Epithelial cell of prostate (primary cell): ENCODE data around the gene AQP6.
"Not testable (repeated sequence)": the region's sequence is repeated elsewhere in the genome, so short reads cannot be mapped to it uniquely, and the experiment has no call there.

Experiments
- DNase-seq: peaks from one replicate; pipeline ENCODE4 v3.0.0-alpha.2; 2011; ENCODE audit warnings: low read depth, low spot score
- H3K27ac ChIP-seq: fragments of 450-650 bp; 2 replicates; pipeline ENCODE4 v1.5.1; 2017; ENCODE audit warnings: mild to moderate bottlenecking

The AQP6 gene

DNA sequence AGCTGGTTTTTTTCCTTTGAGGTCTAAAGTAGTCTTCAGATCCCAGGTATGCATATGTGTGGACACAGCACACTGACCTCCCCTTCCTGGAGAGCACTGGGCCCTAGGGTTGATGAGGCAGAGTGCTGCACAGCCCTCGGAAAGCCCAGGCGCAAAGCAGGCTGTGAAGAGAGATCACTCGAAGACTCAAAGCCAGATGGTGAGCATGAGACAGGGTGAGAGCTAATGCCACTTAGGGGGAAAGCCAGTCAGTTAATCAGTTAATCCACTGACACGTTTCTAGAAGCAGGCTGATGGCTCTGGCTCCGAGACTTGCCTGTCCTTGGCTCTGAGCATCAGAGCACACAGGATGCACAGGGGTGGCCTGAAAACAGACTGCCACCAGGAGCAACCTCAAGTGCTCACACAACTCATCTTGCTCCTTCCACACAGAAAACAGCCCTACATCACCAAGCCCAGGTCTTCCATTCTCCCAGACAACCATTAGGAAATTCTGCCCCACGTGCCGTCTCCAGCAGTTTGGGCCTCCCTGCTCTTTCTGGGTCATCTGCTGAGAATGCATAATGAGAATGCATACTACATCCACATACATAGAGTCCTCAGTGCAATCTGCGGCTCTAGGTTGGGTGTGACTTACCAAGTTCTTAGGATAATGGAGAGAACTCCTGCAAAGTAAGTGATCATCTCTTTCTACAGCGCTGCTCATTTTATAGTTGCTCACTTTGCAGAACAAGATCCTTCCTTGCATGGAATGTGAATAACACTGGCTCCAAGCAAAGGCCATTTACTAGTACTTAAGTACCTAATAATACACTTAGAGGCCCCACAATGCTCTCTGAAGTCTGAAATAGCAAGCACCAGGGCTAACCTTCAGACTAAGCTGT is 12.0 kb downstream of the AQP6 start:
- no peak overlapping the region for H3K27ac ChIP-seq

GRCh38 chr12:49985981-49986380 is 13.2 kb downstream of the AQP6 start:
- no peak for DNase-seq
- no peak overlapping the region for H3K27ac ChIP-seq

More for the DNA sequence above, 12.0 kb downstream of the AQP6 start:
- no peak for DNase-seq

- DNase-seq, H3K27ac ChIP-seq: not testable (repeated sequence)
Measured at GRCh38 chr12:49986476-49986875, 13.7 kb downstream of the AQP6 start.

DNA sequence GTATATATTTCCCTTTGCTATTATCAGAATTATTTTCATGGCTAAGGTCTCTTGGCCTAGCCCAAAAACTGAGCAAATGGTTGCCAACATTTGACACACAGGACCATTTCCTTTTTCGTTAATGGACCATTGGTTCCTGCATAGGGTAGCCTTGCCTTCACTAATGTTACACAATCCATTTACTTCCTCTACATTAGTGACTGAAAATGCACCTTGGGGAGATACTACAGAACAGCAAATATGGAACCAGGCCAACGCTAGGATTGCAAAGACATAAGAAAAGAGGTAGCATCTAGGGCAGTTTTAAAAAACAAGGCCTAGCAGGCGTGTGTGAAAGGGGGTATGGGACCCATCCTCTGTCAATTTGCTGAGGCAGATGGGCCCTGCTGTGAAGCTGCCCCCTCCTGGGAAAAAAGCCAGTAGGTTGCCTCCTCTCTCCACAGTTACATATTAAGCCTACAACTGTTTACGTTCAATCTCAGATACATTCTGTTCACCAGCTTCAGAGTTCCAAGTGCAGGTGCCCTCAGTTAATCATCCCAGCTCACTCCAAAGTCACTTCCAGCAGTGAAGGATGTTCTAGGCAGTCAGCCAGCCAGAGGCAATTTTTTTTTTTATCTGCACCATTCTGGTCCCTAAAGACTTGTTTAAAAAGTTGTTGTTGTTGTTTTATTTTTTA is 15.0 kb downstream of the AQP6 start:
- H3K27ac ChIP-seq = no peak overlapping the region
- no peak for DNase-seq

DNA sequence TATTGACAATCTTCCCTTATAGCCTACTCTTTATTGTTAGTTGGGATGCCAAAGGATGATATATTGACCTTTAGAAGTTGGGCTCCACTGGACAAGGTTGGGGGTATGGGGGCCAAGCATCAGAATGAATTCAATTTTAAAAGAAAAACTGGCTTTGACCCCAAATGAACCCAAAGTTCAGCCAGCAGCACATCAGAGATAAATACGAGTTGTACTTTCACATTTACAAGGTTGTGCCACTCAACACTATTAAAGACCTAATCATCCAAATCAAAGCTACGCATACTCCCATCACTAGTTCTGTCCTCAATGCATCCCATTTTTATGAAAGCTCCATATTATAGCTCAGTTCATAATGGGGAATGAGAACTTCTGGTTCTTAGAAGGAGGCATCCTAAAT is 16.7 kb downstream of the AQP6 start:
- DNase-seq, H3K27ac ChIP-seq: not testable (repeated sequence)

GRCh38 chr12:49990273-49990672 is 17.5 kb downstream of the AQP6 start:
- no peak for DNase-seq
- no peak overlapping the region for H3K27ac ChIP-seq

GRCh38 chr12:49998453-49998852 is 25.7 kb downstream of the AQP6 start:
- DNase-seq = no peak
- no peak overlapping the region for H3K27ac ChIP-seq

DNA sequence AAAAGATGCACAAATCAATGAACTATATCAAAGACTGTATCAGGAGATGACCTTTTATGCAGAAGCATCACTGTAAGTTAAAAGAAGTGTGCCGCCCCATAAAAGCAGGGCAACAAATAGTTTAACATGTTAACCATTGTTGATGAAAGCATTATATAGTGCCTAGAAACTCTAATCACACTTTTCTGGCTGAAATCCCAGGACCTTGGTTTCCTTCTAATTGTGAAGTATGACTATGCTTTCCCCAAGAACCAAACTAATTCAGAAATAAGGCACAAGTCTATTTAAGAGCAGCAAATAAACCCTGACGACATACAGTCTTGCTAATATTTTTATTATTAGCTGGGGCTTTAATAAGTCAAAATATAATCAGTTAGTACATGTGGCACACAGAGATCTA is 30.8 kb downstream of the AQP6 start:
- no peak overlapping the region for H3K27ac ChIP-seq
- DNase-seq = no peak

- DNase-seq = no peak
Measured at GRCh38 chr12:50004696-50005095, 31.9 kb downstream of the AQP6 start.

GRCh38 chr12:50005175-50005574 is 32.4 kb downstream of the AQP6 start:
- no peak for DNase-seq
- no peak overlapping the region for H3K27ac ChIP-seq

More at GRCh38 chr12:50004696-50005095, 31.9 kb downstream of the AQP6 start:
- H3K27ac ChIP-seq = no peak overlapping the region

- H3K27ac ChIP-seq = no peak overlapping the region
- no peak for DNase-seq
Measured at GRCh38 chr12:50006280-50006679, 33.5 kb downstream of the AQP6 start.

- H3K27ac ChIP-seq = no peak overlapping the region
- no peak for DNase-seq
Measured at GRCh38 chr12:50006754-50007442, 34.2 kb downstream of the AQP6 start.

DNA sequence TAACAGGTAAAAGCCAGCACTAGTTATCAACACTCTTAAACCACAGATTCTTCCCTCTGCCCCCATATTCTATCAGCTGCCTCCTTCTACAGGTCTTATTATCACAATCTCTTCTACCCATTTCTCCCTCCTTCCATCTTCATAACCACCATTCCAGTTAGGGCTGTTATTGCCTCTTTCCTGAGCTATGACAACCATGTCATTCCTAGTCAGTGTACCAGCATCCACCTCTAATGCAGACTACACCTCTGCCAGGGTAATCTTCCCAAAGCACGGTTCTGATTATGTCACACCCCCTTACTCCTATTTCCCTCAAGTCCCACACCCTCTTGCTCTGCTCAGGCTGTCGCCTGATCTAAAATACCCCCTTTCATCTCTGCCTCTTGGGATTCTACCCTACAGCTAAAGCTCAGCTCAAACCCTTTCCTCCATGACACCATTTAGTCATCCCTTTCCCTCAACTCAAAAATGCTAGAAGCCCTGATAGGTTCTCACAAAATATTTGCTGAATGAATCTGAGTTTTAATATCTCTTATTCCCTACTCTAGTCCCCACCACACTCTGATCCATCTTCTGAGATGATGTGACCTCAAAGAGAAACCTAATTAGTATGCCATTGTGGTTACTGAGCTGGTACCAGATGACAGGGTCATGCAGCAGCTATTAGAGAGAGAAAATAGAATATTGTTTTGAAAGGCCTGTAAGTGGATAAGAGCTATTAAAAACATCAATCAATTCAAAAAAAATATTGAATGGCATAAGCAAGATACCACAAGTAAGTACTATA is 40.8 kb downstream of the AQP6 start:
- no peak for DNase-seq
- H3K27ac ChIP-seq = no peak overlapping the region

- H3K27ac ChIP-seq = no peak overlapping the region
- no peak for DNase-seq
Measured at GRCh38 chr12:50014342-50014741, 41.6 kb downstream of the AQP6 start.

- H3K27ac ChIP-seq = no peak overlapping the region
- DNase-seq = peak; percentile 6
Measured at GRCh38 chr12:50016501-50017475, 44.0 kb downstream of the AQP6 start.

DNA sequence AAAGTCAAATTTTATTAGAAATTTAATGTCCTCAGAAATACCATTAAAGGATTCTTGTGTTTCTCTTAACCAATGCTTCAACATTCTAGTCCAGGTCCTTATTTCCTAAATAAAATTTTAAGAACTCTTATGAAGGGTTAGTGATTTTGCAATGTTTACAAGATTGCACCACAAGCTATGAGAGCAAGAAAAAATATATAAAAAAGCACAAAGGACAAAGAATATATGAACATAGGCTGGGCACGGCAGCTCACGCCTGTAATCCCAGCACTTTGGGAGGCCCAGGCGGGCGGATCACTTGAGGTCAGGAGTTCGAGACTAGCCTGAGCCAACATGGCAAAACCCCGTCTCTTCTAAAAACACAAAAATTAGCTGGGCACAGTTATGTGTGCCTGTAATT is 44.9 kb downstream of the AQP6 start:
- no peak overlapping the region for H3K27ac ChIP-seq
- DNase-seq = no peak

DNA sequence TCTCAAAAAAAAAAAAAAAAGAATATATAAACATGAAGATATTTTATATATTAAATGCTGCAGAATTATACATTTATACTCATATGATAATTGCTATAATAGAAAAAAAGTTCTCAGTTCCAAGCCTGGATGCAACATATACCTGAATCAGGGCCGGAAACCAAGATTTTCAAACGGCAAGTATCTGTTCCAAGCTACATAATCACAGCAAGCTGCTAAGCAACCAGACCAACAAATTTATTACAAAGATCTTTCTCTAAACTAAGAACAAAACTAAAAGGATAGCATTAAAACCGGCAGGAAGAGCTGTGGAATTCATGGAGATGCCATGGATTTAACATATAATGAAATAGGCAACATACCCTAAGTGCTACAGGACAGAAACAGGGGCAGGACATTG is 45.4 kb downstream of the AQP6 start:
- DNase-seq = no peak
- no peak overlapping the region for H3K27ac ChIP-seq

DNA sequence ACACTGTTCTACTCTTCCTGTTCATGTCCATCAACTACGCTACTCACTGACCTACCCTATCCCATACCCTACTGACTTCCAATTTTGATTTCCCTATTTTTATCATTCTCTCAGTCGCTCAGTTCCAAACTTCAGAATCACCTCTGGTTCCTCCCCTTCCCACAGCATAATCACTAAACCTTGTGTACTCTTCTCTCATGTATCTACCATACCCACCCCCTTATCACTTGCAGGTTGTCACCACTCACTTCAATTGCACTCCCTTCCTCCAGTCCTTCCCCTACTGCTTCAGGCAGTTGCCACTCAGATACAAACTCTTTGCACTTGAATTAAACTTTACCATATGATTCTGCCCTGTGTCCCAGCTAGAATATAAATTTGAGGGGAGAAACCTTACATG is 46.2 kb downstream of the AQP6 start:
- H3K27ac ChIP-seq = no peak overlapping the region

DNA sequence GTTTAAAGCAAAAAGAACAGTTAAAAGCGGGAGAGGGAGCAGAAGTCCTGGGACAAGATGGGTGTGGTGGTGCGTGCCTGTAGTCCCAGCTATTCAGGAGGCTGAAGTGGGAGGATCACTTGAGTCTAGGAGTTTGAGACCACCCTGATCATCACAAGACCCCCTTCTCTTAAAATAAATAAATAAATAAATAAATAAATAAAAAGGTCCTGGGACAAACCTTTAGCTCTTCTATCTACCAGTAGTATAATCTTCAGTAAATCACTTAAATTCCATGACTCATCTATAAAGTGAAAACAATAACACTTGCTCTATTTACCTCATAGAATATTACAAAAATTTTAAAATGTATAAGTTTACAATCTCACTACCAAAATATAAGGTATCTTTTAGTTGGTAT is 46.8 kb downstream of the AQP6 start:
- no peak for DNase-seq
- no peak overlapping the region for H3K27ac ChIP-seq

More for the DNA sequence above, 46.2 kb downstream of the AQP6 start:
- DNase-seq = no peak
